AG04449 (cell line): Measurements from ENCODE around the gene RUNX1.

Experiments used
- CTCF ChIA-PET: fragments of 350-600 bp; formaldehyde crosslinking; extraction: SDS; loops from one replicate; lab custom pipeline; 2021; ENCODE audit warnings: antibody characterized with exemption; lab: Yijun Ruan, JAX
- POLR2A ChIA-PET: fragments of 400-600, 350-600 bp; formaldehyde crosslinking; extraction: SDS; loops from one replicate; lab custom pipeline; 2020; ENCODE audit warnings: antibody characterized with exemption, inconsistent platforms; lab: Yijun Ruan, JAX
- DNase-seq: peaks from one replicate; pipeline ENCODE4 v3.0.0-alpha.2; 2010; ENCODE audit warnings: low read depth, low spot score
- H3K4me3 ChIP-seq: 2 replicates; pipeline ENCODE4 v1.5.1; 2011; ENCODE audit warnings: low read depth, mild to moderate bottlenecking, control low read depth, low read length
- CTCF ChIP-seq: IDR thresholded peaks from one replicate; pipeline ENCODE4 v1.5.1; 2011; ENCODE audit warnings: mild to moderate bottlenecking, moderate library complexity, low read length, control low read depth, inconsistent platforms; ENCODE audit not compliant: insufficient read depth; ENCODE audit errors: missing control alignments

RUNX1 gene

DNA sequence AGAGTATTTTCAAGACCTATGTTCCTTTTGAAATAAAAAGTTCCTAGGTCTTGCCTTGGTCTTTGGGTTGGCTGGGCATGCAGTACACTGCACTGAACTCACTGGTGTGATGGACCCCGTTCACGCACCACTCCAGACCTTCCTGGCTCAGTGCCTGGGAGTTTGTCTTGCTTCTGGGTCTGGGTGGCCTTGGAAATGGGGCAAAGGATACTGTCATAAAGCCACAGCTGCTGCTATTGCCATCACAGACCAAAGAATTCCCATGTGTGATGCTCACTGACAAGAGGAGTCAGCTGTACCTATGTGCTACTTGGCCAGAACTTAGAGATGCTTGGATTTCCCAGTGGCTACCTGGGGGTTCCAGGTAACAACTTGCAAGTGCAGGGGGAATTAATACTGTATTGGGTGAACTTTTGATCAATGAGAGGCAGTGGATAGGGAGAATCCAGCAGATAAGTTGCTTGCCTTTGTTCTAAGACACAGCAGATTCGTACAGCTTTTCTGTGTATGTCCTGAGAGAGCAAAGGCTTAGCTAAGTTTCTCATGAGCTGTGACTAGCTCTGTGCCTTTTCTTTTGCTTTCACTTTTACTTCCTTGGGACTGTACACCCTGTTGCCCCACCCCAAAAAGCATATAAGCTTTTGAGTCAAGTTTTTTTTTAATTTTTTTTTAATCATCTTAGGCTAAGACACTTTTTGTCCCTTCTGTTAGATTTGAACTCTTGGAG is 115.3 kb downstream of the RUNX1 start:
- POLR2A ChIA-PET, result no interaction called here
- CTCF ChIA-PET, result interaction anchor here (1.1 to 1.3 kb wide), 2 partner anchors 10 to 13 kb away, joined by 3 to 4 read pairs; no protein-coding TSS in a partner anchor

DNA sequence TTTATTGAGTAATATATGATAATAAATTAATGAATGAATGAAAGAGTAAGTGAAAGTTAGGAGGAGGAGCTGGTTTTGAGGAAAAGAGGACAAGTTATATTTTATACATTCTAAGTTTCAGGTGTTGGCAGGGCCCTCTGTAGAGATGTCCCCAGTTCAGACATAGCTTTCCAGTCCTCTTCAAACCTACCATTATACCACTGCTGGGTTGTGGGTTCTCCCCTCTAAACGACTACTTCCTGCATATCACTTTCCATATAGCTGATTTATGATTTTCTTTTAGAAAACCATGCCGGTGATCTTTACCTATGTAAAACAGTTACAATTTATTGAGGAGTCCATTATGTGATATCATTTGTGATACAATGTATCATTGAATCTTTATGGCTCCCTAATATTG is 116.9 kb downstream of the RUNX1 start:
- no peak for TF ChIP-seq CTCF
- no peak overlapping the region for H3K4me3 ChIP-seq
- ChIA-PET CTCF (interaction anchor here (1.5 kb wide), 1 partner anchor 13 kb away, joined by 3 read pairs; no protein-coding TSS in a partner anchor), POLR2A (no interaction called here)
- DNase-seq, result no peak

More for the DNA sequence above, 115.3 kb downstream of the RUNX1 start:
- H3K4me3 ChIP-seq, result no peak overlapping the region
- no peak for TF ChIP-seq CTCF
- DNase-seq, result no peak

DNA sequence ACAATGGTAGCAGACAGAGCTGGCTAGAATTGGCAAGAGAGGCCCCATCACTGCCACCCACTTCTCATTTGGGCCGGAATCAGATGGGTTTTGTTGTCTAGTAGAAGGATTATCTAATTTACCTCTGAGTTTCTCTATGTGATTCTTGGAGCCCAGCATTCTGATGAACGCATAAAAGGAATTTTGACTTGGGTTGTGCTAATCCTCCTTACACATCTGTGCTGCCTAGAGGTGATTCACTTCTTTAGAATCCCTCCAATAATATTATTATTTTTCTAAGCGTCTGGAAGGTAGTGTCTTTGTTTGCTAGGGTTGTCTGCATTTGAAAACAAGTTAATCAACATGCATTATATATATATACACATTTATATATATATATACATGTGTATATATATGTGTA is 118.1 kb downstream of the RUNX1 start:
- H3K4me3 ChIP-seq, result no peak overlapping the region
- ChIA-PET CTCF (interaction anchor here (1.5 kb wide), 1 partner anchor 12 kb away, joined by 3 read pairs; no protein-coding TSS in a partner anchor), POLR2A (no interaction called here)
- no peak for DNase-seq
- TF ChIP-seq CTCF, result no peak

DNA sequence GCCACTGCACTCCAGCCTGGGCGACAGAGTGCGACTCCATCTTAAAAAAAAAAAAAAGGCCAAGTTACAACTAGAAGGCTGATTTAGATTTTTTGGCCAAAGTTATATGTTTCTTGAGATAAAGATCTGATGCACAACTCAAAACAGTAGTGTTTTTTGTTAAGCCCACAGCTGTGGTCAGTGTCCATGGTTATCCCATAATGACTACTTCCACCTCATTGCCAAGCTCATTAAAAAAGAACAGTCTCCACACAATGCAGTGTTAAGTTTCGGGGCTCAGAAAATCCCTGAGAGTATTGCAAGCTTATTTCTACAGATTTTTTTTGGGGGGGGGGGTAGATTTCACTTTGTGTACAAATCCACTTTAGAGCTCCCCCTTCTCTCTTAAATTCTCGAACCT is 120.5 kb downstream of the RUNX1 start:
- no peak for TF ChIP-seq CTCF
- DNase-seq, result no peak
- CTCF ChIA-PET, result interaction anchor here (1.2 to 1.4 kb wide), 2 partner anchors 15 to 183 kb away, joined by 3 to 5 read pairs; no protein-coding TSS in a partner anchor
- H3K4me3 ChIP-seq, result no peak overlapping the region
- POLR2A ChIA-PET, result no interaction called here

GRCh38 chr21:34927992-34928391 is 121.1 kb downstream of the RUNX1 start:
- POLR2A ChIA-PET, result no interaction called here
- no peak for TF ChIP-seq CTCF
- CTCF ChIA-PET, result interaction anchor here (1.2 kb wide), 1 partner anchor 14 kb away, joined by 5 read pairs; no protein-coding TSS in a partner anchor
- H3K4me3 ChIP-seq, result no peak overlapping the region
- no peak for DNase-seq

GRCh38 chr21:34926803-34927467 is 122.2 kb downstream of the RUNX1 start:
- no peak overlapping the region for H3K4me3 ChIP-seq
- POLR2A ChIA-PET, result no interaction called here
- TF ChIP-seq CTCF, result no peak
- CTCF ChIA-PET, result no interaction called here
- no peak for DNase-seq
